HG02678 (cell line): ENCODE data around the gene KRTAP9-8.
"Not testable (repeated sequence)": the region's sequence is repeated elsewhere in the genome, so short reads cannot be mapped to it uniquely, and the experiment has no call there.

Experiments used
- ATAC-seq: cut with Tn5 transposase; IDR thresholded peaks from one replicate; pipeline ENCODE4 v1.9.1; 2021; ENCODE audit warnings: mild to moderate bottlenecking, moderate library complexity; ENCODE audit not compliant: unreplicated experiment

The KRTAP9-8 gene

DNA sequence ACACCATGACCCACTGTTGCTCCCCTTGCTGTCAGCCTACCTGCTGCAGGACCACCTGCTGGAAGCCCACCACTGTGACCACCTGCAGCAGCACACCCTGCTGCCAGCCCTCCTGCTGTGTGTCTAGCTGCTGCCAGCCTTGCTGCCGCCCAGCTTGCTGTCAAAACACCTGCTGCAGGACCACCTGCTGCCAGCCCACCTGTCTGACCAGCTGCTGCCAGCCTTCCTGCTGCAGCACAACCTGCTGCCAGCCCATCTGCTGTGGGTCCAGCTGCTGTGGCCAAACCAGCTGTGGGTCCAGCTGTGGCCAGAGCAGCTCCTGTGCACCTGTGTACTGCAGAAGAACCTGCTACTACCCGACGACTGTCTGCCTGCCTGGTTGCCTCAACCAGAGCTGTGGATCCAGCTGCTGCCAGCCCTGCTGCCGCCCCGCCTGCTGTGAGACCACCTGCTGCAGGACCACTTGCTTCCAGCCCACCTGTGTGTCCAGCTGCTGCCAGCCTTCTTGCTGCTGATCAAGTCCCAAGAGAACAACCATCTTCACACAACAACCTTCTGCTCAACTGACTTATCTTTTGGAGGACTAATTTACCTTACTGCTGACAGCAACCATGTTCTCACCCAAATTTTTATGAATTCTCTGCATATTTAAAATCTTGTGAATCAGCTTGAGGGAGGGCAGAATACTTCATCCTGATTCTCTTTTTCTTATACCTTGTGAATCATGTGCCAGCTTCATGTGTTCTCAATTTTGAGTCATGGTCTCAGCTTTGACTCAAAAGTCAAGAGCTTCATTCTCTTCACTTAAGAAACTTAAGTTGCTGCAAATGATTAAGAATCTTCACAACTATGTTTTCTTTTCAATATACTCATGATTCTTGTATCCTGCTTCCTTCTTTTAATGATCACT lies 17.8 kb downstream of the KRTAP9-8 start, which contains the start of gene KRTAP9-9:
KRTAP9-9 (plus strand) TSS at position 4 of the 910 bp plus-strand sequence.
- ATAC-seq = not testable (repeated sequence)

DNA sequence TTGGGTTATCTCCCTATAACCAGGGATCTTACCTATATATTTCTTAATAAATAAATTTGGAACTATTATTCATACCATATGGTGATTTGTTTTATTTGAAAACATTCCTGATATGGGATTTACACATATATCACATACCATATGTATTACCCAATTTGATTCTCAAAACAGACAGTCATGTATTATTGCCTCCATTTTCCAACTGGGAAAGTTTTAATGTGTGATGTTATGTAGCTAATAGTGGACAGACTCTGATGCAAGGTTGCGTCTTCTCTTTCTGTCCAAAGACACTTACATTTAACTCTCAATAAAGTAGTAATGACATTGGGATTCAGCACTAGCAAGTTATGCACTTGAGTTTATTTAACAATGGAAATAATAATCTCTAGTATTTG lies 18.5 kb downstream of the KRTAP9-8 start:
- ATAC-seq = no peak

DNA sequence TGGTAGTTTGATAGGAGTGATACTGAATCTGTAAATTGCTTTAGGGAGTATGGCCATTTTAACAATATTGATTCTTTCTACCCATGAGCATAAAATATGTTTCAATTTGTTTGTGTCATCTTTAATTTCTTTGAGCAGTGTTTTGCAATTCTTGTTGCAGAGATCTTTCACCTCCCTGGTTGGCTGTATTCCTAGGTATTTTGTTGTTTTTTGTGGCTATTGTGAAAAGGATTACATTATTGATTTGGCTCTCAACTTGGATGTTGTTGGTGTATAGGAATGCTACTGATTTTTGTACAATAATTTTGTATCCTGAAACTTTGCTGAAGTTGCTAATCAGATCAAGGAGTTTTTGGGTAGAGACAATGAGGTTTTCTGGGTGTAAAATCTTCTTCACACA lies 20.6 kb downstream of the KRTAP9-8 start:
- ATAC-seq = no peak

DNA sequence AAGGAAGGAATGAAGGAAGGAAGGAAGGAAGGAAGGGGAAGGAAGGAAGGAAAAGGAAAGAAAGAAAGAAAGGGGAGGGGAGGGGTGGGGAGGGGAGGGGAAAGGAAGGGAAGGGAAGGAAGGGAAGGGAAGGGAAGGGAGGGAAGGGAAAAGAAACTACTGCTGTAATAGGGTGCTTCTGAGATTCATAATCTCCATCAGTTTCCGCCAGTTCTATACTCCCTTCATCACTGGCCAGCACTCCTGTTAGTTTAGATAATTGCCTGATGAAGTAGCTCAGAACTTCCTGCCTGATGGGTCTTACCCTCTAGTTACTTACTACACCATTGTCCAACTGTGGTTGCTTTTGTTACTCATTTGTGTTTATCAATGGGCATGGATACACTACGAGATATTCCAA lies 25.4 kb downstream of the KRTAP9-8 start:
- ATAC-seq = no peak

DNA sequence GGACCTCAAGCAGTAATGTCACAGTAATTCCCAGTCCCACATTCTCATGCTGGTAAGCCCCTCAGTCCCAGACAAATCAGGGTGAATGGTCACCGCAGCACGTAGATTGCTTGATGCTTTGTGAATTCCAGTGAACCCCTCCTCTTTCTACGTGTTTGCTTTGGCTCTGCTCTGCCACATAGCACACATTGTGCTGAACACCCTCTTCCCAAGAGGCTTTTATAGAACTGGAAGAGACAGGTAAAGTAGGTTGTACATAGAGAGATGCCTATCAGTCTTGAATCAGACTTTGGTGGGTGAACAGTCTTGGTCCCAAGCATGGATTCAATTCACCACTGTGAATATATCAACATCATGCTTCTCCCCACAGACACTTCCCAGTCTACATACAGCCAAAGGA lies 26.8 kb downstream of the KRTAP9-8 start:
- no peak for ATAC-seq

DNA sequence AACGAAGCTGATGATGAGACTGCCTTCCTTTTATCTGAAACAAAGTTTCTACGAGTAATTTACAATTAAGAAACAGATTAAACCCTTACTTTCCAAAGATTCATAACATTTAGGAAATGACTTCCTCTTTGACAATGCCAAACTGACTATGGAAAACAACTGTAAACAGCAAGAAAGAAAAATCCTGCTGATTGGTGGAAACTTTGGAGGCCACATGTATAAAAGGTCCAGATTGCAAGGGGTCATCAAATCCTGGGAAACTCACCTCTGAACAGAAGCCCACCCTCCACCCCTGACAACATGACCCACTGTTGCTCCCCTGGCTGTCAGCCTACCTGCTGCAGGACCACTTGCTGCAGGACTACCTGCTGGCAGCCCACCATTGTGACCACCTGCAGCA lies 27.3 kb downstream of the KRTAP9-8 start, which contains the start of gene KRTAP9-6:
KRTAP9-6 (plus strand) TSS at position 301 of the 400 bp plus-strand sequence; CDS start at position 301, 0 bp downstream.
- no peak for ATAC-seq

DNA sequence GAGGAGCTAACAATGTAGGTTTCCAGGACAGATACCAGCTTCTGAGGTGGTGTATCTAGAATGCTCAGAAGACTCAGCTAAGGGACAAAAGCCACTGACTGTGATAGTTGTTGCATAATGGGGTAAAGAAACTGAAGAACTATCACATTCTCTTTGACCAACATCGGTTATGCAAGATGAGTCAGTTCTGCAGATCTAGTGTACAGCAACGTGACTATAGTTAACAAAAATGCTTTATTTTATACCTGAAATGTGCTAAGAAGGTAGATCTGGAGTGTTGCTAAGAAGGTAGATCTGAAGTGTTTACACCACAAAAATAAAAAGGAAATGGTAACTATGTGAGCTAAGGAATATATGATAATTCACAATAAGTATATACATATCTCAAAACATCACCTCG lies 29.9 kb downstream of the KRTAP9-8 start:
- ATAC-seq = no peak

DNA sequence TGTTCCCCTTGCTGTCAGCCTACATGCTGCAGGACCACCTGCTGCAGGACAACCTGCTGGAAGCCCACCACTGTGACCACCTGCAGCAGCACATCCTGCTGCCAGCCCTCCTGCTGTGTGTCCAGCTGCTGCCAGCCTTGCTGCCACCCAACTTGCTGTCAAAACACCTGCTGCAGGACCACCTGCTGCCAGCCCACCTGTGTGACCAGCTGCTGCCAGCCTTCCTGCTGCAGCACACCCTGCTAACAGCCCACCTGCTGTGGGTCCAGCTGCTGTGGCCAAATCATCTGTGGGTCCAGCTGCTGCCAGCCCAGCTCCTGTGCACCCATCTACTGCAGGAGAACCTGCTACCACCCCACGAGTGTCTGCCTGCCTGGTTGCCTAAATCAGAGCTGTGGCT lies 33.5 kb downstream of the KRTAP9-8 start:
- ATAC-seq = not testable (repeated sequence)

DNA sequence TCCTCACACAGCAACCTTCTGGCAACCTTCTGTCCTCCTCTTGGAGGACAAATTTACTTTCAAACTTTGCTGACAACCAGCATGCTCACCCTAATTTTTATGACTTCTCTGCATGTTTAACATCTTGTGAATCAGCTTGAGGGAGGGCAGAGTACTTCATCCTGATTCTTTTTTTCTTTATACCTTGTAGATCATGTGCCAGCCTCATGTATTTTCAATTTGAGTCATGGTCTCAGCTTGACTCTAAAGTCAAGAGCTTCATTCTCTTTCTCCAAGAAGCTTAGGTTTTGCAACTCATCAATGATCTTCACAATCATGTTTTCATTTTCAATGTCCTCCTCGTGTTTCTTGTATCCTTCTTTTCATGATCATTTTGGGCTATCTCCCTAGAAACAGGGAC lies 34.1 kb downstream of the KRTAP9-8 start:
- ATAC-seq = no peak

DNA sequence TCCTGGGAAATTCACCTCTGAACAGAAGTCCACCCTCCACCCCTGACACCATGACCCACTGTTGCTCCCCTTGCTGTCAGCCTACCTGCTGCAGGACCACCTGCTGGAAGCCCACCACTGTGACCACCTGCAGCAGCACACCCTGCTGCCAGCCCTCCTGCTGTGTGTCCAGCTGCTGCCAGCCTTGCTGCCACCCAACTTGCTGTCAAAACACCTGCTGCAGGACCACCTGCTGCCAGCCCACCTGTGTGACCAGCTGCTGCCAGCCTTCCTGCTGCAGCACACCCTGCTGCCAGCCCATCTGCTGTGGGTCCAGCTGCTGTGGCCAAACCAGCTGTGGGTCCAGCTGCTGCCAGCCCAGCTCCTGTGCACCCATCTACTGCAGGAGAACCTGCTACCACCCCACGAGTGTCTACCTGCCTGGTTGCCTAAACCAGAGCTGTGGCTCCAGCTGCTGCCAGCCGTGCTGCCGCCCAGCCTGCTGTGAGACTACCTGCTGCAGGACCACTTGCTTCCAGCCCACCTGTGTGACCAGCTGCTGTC lies 37.9 kb downstream of the KRTAP9-8 start, which contains the start of gene KRTAP9-7:
KRTAP9-7 (plus strand) TSS at position 51 of the 543 bp plus-strand sequence; CDS start at position 51, 0 bp downstream.
- not testable (repeated sequence) for ATAC-seq

DNA sequence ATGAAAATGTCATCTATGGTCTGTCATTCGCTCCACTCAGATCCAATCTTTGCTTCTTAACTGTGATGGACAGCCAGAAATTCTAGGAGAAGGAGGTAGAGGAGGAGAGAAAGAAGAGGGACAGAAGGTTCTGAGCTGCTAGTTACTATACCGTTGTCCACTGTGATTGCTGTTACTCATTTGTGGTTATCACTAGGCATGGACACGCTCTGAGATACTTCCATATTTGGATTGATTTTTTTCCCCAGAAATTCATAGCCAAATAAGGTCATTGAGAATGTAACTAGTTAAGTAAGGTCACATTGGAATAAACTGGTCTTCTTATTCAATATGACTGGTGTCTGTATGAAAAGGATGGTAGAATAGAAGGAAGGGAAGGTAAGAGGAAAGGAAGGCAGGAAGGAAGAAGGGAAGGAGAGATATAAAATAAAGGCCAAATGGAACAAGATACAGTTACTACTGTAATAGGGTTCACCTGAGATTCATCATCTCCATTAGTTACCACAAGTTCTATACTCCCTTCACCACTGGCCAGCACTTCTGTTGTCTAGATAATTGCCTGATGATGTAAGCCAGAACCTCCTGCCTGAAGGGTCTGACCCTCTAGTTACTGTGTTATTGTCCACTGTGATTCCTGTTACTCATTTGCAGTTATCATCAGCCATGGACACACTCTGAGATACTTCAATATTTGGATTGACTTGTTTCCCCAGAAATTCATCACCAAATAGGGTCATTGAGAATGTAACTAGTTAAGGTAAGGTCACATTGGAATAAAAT lies 40.6 kb downstream of the KRTAP9-8 start:
- no peak for ATAC-seq

DNA sequence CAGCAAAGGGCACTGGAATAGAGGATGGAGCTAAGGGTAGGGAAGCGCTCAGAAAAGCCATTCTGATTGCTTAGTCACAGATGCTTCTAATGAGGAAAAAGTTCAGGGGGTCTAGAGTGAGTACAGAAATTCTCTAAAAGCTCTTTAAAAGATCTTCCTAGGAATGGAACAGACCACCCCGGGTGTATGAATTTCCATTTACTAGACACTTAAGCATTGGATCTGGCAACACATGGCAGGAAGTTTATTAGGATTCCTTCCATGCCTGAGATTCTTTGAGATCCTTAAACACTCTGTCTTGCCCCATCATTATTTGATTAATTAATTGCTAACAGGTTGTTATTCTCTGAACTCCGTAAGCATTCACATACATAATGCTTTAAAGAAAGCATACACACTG lies 46.2 kb downstream of the KRTAP9-8 start:
- ATAC-seq = no peak

DNA sequence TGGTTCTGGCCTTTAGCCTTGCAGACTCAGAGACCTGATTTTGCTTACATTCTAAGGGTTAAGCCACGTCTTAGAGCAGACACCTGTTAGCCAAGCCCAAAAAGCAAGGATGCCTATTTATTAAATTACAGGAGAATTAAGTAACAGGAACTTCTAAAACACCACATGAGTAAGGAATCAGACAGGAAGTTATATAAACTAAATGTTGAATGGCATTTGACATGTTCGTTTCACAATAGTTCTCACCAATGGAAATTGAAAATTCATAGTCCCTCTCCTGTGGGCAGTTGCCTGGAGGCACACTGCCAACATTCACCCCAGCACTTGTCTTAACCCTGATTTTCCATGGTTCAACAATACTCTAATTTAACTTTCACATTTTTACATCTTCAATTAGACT lies 46.7 kb downstream of the KRTAP9-8 start:
- ATAC-seq = no peak

DNA sequence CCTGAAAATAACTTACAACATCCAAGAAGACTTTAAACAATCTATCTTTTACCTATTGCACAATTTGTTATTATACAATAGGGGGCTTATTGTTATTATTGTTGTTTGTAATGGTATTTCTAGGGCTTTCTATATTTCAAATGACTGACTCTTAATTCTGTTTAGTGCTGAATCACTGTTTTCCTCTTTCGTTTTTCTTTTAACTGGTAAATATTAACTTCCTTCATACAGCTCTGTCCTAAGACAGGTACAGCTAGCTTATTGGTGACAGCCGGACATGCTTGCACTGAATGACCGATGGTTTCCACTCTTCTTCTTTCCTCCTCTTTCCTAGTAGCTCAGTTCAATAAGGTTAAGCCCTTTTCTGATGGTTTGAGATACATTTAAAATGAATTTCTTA lies 49.3 kb downstream of the KRTAP9-8 start:
- no peak for ATAC-seq
